ENCODE data around the gene CNTNAP1. TPM values are rescaled to one million over a fixed set of nuclear protein-coding genes. Genes with fewer than 3 reads are reported as not detected.

Gene CNTNAP1
- total RNA-seq, 4 donors from 2014 or later: 3.7 to 43.8 (median 10.1) TPM

DNA sequence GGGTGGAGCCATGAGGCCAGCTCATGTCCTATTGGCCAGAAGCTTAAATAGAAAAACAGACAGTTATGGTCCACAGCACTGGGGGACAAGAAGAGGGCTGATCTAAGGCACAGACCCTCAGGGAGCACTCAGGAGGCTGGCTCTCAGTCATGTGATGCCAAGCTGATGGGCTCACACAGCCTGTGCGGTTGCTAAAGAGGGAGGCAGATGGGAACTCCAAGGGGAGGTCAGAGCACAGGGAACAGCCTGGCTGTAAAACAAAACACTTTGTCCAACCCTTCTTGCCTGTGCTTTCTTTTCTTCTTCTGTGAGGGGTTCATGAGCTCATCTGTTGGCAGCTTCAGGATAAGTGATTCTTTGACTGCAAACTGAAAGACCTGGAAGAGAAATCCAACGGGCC, 27.2 kb downstream of the CNTNAP1 start:
- no peaks in the 10 kb centered on the region for H3K4me1 ChIP-seq
- H3K36me3 ChIP-seq: peaks cover 3 to 91% (median 41%) of the 10 kb centered on the region in 4 donors
- H3K27ac ChIP-seq: no peak overlapping the region
- no peak overlapping the region for H3K4me3 ChIP-seq
- WGBS, 2 donors (ENCODE audit: low coverage in 1 of 2): 83 to 94% methylated on average over 1 to 2 of the region's 2 CpGs
- in situ Hi-C loops (cut with MboI; ENCODE audit: low pct_ligation_motif_present in 1 of 4, low pct_unique_long_range_greater_than_20kb in 1 of 4, low sequenced_read_pairs in 3 of 4): loop anchor here in 2 of 4 donors (25.0 kb wide), 1 partner anchor 228 kb away; no protein-coding TSS in a partner anchor
- TF ChIP-seq POLR2A (IDR thresholded peaks at IDR 0.05): no peak
- no peak for TF ChIP-seq POLR2AphosphoS5 (IDR thresholded peaks at IDR 0.05)
- TF ChIP-seq, protein P1, sequence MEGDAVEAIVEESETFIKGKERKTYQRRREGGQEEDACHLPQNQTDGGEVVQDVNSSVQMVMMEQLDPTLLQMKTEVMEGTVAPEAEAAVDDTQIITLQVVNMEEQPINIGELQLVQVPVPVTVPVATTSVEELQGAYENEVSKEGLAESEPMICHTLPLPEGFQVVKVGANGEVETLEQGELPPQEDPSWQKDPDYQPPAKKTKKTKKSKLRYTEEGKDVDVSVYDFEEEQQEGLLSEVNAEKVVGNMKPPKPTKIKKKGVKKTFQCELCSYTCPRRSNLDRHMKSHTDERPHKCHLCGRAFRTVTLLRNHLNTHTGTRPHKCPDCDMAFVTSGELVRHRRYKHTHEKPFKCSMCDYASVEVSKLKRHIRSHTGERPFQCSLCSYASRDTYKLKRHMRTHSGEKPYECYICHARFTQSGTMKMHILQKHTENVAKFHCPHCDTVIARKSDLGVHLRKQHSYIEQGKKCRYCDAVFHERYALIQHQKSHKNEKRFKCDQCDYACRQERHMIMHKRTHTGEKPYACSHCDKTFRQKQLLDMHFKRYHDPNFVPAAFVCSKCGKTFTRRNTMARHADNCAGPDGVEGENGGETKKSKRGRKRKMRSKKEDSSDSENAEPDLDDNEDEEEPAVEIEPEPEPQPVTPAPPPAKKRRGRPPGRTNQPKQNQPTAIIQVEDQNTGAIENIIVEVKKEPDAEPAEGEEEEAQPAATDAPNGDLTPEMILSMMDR (IDR thresholded peaks at IDR 0.05): no peak
- no peak for TF ChIP-seq EP300 (IDR thresholded peaks at IDR 0.05; ENCODE audit: low read depth)
- intact Hi-C loops (cut with DNase I; ENCODE audit: low total_unique reads): no loop called here
- H3K9me3 ChIP-seq: no peaks in the 10 kb centered on the region
- no peak for DNase-seq
- H3K27me3 ChIP-seq: no peaks in the 10 kb centered on the region

DNA sequence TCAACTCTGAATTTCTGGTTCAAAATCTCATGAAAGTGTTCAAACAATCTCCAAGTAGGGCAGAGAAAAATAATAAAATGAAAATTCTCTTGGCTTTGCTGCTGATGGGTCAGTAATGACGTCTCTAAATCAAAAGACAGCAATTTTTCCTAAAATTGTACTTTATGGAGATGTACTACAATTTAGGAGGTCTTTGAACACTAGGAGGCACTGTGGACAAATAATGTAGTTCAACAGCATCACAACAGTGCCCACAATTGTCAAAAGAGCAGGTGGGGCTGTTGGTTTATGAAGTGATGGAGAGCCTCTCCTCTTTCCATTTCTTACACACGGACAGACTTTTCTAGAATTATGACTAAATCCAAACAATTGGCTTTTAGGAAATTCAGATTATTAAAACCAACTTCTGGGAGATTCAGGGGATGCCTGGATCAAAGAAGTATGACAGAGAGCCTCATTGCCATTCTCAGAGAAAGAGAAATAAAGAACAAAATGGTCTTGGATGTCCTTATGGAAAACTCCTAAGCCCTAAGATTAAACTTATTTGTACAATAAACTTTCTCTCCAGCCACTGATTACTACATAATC, 38.8 kb downstream of the CNTNAP1 start:
- Histone ChIP-seq H3K27ac (no peak overlapping the region), H3K27me3 (no peaks in the 10 kb centered on the region), H3K4me1 (no peaks in the 10 kb centered on the region), H3K36me3 (peaks cover 0 to 95% (median 42%) of the 10 kb centered on the region in 4 donors), H3K4me3 (no peak overlapping the region), H3K9me3 (no peaks in the 10 kb centered on the region)
- 4 to 5% methylated on average over 2 of the region's 2 CpGs for WGBS, 2 donors (ENCODE audit: low coverage in 1 of 2)
- intact Hi-C loops (cut with DNase I; ENCODE audit: low total_unique reads) (loop anchor here (5.0 kb wide), 1 partner anchor 41 kb away; the partner anchor contains the start of gene RAMP2), in situ Hi-C loops (cut with MboI; ENCODE audit: low pct_ligation_motif_present in 1 of 4, low pct_unique_long_range_greater_than_20kb in 1 of 4, low sequenced_read_pairs in 3 of 4) (loop anchor here in 2 of 4 donors (25.0 kb wide), 1 partner anchor 216 kb away; no protein-coding TSS in a partner anchor)
- no peak for DNase-seq
- TF ChIP-seq, protein P1 (IDR thresholded peaks at IDR 0.05): peak; percentile 57 to 71 (median 67)
- TF ChIP-seq POLR2A (IDR thresholded peaks at IDR 0.05): no peak

DNA sequence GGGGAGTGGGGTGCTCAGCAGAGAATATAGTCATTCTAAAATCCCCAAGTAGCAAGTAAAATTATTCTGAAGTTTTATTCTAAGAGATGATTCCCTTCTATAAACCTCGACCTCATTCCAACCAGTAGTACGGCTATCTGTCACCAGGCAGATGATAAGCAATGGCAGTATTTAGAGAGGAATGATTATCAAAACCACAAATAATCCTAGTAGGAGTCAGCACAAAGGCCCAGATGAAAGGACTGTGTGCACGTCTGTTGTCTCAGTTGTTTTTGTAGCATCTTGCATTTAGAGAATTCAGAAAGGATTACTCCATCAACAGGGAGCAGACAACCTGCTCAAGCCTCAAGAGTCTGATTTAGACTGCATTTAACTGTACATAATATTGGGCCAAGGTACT, 41.3 kb downstream of the CNTNAP1 start:
- H3K4me1 ChIP-seq: no peaks in the 10 kb centered on the region
- TF ChIP-seq, protein P1 (IDR thresholded peaks at IDR 0.05): no peak
- TF ChIP-seq EP300 (IDR thresholded peaks at IDR 0.05; ENCODE audit: low read depth) (no peak), POLR2A (IDR thresholded peaks at IDR 0.05) (no peak)
- peaks cover 0 to 95% (median 42%) of the 10 kb centered on the region in 4 donors for H3K36me3 ChIP-seq
- H3K27me3 ChIP-seq: no peaks in the 10 kb centered on the region
- 84 to 96% methylated on average over 3 of the region's 3 CpGs for WGBS, 2 donors (ENCODE audit: low coverage in 1 of 2)
- H3K9me3 ChIP-seq: no peaks in the 10 kb centered on the region
- in situ Hi-C loops (cut with MboI; ENCODE audit: low pct_ligation_motif_present in 1 of 4, low pct_unique_long_range_greater_than_20kb in 1 of 4, low sequenced_read_pairs in 3 of 4) (loop anchor here in 2 of 4 donors (25.0 kb wide), 1 partner anchor 214 kb away; no protein-coding TSS in a partner anchor), intact Hi-C loops (cut with DNase I; ENCODE audit: low total_unique reads) (loop anchor here (5.0 kb wide), 1 partner anchor 39 kb away; the partner anchor contains the start of gene RAMP2)
- no peak for DNase-seq
- no peak overlapping the region for H3K27ac ChIP-seq
- no peak overlapping the region for H3K4me3 ChIP-seq

DNA sequence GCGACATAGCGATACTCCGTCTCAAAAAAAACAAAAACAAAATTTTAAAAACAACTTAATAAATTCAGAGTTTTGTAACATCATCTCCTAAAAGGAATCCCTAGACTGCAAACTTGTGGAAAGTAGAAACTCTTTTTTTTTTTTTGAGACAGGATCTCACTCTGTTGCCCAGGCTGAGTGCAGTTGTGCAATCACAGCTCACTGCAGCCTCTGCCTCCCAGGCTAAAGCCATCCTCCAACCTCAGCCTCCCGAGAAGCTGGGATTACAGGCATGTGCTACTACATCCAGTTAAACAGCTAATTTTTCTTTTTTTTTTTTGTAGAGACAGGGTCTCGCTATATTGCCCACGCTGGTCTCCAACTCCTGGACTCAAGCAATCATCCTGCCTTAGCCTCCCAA, 42.8 kb downstream of the CNTNAP1 start:
- DNase-seq: no peak

More for the DNA sequence above, 42.8 kb downstream of the CNTNAP1 start:
- TF ChIP-seq POLR2A (IDR thresholded peaks at IDR 0.05) (no peak), POLR2AphosphoS5 (IDR thresholded peaks at IDR 0.05) (no peak), EP300 (IDR thresholded peaks at IDR 0.05; ENCODE audit: low read depth) (no peak)
- TF ChIP-seq, protein P1 (IDR thresholded peaks at IDR 0.05): no peak
- no peak overlapping the region for H3K27ac ChIP-seq
- 93% methylated on average over 3 to 6 of the region's 6 CpGs for WGBS, 2 donors (ENCODE audit: low coverage in 1 of 2)
- H3K4me3 ChIP-seq: no peak overlapping the region
- no peaks in the 10 kb centered on the region for H3K9me3 ChIP-seq
- H3K36me3 ChIP-seq: peaks cover 0 to 90% (median 38%) of the 10 kb centered on the region in 4 donors
- intact Hi-C loops (cut with DNase I; ENCODE audit: low total_unique reads) (no loop called here), in situ Hi-C loops (cut with MboI; ENCODE audit: low pct_ligation_motif_present in 1 of 4, low pct_unique_long_range_greater_than_20kb in 1 of 4, low sequenced_read_pairs in 3 of 4) (no loop called here)
- no peaks in the 10 kb centered on the region for H3K4me1 ChIP-seq
- no peaks in the 10 kb centered on the region for H3K27me3 ChIP-seq

All from transverse colon (tissue), 4 donors.